Stimulated activated CD4-positive, alpha-beta T cell treated with anti-CD3 and anti-CD28 coated beads, Interleukin-12 subunit alpha, Interleukin-12 subunit beta, amount 100 ng/mL, for 24 hours (primary cell): ENCODE results near the gene SCN7A.
"Not testable (repeated sequence)": the region's sequence is repeated elsewhere in the genome, so short reads cannot be mapped to it uniquely, and the experiment has no call there.

Source experiments
- DNase-seq, 2 experiments: peaks; one replicate each; pipeline ENCODE4 v3.0.0-alpha.2; 2020; ENCODE audit warnings: low read depth in 2 of 2

Gene SCN7A

DNA sequence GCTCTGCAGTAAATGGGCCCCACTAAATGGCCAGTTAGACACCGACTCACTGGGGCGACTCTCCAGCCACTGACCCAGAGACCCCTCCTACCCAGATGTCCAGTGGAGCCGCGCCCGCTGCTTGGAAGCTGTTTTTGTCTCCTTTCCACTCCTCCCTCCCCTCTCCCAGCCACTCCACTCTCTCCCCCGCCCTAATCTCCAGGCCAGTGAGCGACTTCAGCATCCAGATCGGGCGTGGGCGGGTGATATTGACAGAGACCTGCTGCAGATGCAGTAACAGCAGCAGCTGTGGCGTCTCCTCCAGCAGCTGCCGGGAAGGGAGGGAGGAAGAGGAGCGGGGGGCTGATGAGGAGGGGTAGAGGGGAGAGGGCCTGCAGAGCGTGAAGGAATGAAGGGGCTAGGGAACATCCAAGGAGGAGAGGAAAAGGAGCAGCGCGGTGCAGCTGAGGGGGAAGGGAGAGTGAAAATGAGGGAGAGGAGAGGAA is at the start of gene SCN7A:
Gene SCN7A (minus strand): TSS at position 110 of the 485 bp plus-strand sequence. CDS start 16,553 bp downstream, outside the sequence.
- DNase-seq: no peak

DNA sequence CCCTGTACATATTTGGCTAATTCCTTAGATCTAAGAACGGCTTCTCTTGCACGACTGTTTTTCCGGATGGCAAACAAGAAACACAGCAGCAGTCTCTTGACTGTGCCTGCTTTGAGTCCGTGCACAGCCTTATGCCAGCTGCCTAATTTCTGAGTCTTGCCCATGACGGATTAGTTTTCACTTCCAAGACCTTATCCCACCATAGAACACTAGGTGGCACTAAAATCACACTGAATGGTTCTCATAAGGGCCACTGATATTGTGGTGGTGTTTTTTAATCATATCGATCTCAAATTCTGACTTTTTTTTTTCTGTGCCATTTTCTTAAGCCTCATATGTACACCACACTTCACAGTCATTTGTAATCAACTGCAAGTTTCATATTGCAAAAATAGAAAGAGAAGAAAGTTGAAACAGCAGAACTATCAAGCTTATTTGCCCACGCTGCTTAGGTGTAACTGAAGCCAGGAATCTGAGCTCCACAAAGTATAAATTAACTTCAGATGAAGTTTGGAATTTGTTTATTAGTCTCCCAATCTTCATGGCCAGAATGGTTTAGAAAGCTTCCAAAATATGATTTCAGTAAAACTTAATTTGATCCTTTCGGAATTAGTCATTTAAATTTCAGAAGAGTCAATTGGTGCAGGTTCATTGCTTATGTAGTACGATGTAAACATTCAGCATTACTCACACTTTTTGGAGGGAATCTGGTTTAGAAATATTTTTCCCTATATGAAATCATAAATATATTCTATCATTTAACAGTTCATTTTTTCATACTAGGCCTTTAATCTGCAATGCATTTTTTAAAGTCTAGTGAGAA is 45.5 kb upstream of the SCN7A start:
- no peak for DNase-seq

DNA sequence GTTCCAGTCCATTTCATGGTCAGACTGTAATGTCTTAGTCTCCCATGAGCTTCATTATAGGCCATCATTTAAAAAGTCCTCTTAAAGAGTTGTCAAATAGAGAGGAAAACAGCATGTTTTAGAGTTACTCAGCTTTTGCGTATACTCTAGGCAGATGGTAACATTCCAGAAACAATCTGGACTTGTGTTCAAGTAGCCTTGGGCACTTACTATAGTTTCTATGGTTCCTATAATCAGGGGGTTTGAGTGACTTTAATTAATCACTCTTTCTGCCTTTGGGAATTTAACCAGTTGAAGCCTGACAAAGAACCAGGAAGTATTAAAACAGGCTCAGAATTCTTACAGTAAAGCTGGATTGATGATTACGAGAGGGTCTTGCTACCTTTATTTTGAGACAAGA is 42.1 kb upstream of the SCN7A start:
- DNase-seq: no peak

DNA sequence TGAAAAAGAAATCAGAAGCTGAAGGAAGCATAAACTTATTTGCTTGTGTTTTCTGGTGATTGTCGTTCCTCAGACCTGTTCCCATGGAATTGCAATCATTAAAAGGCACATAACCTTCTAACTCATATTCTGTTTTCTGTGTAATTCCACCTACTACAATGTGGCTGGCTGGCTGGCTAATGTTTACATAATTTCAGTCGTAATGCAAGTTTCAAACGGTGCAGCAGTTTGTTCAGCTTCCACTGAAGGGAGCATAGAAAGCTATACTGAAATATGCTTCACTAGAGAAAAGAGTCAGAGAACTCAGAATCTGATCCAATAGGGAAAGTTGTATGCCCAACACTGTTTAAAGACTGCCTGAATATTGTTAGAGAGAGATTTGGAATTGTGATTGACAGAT is 27.1 kb upstream of the SCN7A start:
- no peak for DNase-seq

DNA sequence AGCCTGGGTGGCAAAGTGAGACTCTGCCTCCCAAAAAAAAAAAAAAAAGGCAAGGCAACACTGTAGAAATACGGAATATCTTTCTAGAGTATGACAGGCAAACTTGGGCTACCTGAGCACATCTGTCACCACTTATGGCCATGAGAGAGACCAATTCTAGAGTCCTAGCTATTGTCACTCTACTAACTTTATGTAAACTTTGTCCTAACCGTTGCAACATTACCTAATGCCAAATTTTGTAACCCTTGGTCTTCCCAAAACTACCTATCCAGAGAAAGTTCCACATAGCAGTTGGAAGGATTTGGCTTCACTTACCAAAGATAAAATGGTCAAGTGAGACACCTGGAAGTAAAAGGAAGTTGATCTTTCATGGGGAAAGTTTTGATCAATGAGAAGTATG is 26.6 kb upstream of the SCN7A start:
- no peak for DNase-seq

DNA sequence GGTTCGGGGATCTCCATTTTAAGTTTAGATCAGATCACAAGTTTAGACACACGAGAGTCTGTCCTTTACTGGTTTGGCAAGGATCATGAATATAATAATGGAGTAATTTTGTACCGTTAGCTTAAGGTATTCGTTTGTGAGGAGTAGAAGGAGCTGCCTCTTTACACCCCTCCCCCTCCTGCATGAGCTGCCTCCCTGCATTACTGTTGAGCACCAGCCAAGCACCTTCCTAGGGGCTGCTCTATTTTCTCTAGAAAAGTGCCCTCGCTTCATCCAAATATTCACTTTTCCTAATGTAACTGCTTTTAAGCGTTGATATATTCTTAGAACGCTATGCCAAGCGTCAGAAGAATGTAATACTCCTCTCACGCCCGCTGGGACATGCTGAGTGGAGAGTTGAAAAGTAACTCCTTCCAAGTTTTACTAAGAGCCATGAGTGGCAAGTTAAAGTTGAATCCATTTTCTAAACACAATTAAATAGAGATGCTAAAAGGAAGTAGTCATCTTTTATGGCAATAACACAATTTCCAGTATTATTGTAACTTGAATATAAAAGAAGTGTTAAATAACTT is 25.4 kb upstream of the SCN7A start:
- no peak for DNase-seq

DNA sequence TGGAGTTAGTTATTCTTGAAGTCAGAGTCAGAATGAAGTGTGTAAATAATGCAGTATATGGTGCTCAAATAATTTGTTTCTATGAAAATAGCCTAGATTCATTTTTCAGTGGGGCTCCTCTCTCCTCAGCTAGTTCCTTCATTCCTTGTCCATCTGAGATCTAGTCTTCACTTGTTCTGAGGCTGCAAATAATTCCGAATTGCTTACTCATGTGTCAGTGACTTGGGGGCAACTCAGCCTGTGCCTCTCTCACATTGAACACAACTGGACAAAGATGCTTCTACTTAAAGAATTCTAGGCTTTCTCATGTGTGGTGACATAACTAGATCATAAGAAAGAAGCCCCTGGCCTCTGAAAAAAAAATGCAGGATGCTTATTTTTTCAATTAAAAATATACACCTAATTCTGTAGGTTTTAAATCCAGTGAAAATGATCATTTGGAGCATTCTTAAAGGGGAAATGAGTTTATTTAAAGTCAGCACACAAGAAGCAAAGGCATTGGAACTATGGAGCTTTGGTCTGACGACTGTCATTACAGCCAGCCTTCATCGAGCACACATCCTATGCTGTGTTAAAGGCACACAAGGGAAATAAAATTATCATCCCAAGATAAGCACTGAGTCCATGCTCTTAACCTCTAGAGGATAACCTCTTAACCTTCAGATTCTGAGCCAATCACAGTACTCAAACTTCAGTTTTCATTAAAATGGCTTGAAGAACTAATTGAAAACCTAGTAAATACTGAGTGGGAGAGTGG is 24.8 kb upstream of the SCN7A start:
- no peak for DNase-seq

DNA sequence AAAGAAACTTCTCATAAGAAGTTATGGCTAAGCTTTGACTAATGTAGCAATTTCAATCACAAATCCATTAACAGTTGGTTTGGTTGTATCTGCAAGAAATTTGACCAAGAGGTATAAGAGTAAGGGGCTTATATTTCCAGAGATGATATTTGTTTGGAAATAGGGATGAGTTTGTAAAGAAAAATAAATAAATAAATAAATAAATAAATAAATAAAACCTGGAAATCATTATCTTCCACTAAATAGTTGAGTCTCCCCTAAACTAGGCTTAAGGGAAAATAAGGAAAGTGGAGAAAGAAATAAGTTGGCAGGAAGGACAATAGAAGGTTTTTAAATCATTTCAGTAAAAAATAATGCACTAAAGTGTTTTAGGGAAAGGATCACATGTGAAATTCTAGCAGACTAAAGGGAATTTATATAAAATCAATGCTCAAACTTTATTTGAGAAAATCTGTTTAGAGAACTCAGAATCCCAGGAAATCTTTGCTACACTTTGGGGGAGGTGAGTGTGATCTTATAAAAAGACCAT is 23.5 kb upstream of the SCN7A start:
- DNase-seq: no peak

DNA sequence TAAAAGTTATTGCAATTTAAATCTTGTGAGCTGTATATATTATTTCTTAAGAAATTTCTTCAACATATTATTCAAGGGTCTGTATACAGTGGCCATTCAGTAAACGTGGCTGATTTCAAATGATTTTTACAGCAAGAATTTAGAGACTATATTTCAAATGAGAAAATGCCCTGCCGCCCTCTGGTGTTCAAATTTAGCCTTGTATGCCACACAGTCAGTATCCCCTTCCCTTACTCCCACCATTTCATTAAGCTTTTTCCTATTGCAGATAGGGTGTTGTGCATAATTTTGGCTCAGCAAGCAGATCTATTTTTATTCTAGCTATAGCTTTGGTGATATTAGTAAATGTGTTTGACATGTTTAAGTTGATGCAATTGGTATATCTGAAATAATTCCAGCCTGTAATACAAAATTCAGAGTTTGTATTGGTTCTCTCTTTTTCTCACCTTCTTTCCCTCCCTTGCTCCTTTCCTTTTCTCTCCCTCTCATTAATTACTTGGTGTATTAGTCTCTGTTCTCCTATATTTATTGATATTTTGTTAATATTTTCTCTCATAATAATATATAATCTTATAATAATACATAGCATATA is 22.8 kb upstream of the SCN7A start:
- DNase-seq: no peak

DNA sequence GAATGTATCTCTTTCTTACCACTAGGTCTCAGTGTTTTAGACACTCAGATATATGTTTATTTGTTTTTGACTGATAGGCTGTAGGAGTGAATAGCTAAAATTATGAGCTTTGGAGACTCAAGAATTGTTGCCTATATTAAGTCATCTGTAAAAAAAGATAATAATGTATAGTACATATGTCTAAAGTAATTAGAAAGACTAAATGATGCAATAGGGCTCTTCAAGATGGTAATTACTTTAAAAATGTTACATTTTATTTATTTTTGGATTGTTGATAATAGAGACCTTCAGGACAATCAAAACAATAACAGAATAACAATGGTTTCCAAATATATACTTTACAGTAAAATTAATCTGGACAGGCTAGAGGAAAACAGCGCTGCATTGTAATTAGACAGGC is 19.9 kb upstream of the SCN7A start:
- DNase-seq: no peak

DNA sequence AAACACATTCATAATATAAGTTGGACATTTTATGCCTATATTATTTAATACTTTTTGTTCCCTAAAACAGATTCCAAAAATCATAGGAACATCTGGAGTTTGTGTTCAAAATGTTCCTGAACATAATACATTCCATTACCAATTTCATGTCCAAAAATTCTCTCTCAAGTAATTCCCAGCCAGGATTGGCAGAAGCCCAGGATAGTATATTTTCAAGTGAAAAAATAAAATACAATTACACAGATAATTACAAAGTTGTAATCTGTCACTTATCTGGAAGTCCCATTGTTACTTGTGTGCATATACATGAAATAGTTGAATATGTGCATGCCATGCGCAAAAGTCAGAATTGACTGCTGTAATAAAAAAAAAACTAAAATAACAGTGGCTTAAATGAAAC is 5.2 kb upstream of the SCN7A start:
- no peak for DNase-seq

DNA sequence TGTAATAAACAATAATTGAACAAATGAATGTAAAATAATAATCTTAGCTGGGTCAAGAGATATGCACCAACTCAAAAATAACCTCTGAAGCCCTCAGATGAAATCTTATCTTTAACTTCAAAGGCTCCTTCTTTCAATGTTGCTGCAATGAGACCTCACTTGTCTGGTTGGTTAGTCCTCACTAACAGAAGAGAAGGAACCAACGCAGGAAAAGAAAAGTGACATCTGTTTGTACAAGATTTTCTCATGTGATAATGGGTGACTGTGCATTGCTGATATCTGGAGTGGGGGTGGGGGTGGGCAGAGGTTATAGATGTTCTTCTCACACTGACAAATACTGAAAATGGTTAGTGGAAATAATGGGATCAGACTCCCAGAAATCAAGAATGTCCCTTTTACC is 2.6 kb downstream of the SCN7A start:
- DNase-seq: no peak

DNA sequence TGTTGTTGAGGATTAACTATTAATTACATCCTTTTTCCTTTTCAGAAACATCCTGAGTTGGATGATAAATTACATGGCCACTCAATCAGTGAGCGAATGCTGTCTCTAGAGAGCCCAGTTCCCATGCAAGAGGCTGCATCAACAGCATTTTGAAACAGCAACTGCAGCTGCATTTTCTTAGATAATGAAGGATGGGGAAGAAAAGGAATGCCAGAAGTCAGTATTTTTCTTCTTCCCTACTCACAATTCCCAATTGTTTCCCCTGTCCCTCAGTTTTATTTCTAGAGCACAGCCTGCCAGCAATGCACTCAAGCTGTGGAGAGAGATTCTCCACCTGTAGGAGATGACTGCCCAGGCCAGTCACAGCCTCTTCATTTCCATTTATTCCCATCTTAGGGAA is 6.9 kb downstream of the SCN7A start:
- DNase-seq: no peak

DNA sequence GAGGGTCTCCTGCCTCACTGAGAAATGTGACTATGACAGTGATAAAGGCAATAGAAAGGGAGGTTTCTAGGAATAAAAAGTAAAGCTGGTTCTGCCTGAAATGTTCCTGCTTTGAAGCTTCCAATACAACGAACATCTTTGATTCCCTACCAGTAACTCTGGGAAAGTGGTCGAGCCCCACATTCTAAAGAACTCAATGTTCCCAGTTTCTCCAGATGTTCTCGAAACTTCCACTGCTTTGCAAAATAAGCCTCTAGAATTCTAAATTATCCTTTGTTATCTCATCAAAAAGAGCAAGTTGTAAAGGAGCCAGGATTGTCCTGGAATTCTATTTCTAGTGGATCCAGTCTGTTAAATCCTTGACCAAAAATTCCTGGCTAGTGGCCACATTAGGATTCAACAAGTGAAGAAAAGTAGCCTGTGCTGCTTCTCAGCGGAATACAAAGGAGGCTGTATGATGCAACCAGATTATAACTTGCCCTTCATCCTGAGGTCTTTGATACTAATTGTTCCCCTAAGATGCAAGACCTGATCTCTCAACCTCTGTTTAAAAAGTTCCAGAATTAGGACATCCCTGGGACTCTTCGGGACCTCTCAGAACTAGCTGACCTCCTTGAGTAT is 8.4 kb downstream of the SCN7A start:
- DNase-seq: no peak

DNA sequence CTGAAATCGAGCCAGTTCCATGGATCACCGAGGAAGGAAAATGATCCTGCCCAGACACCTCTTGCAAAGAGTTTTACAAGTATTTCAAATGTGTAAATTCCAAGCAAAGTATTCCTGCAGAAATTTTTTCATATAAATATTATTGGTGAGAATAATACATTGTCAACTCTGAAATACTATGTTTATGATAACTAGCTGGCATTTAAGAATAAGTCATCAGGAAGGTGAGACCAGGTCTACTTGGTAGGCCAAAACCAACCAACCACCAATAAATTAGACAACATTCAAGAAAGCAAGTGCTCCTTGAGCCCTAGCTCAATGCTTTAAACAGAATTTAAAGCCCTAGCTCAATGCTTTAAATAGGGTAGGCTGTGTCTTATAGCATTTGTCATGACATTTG is 21.7 kb downstream of the SCN7A start:
- no peak for DNase-seq

DNA sequence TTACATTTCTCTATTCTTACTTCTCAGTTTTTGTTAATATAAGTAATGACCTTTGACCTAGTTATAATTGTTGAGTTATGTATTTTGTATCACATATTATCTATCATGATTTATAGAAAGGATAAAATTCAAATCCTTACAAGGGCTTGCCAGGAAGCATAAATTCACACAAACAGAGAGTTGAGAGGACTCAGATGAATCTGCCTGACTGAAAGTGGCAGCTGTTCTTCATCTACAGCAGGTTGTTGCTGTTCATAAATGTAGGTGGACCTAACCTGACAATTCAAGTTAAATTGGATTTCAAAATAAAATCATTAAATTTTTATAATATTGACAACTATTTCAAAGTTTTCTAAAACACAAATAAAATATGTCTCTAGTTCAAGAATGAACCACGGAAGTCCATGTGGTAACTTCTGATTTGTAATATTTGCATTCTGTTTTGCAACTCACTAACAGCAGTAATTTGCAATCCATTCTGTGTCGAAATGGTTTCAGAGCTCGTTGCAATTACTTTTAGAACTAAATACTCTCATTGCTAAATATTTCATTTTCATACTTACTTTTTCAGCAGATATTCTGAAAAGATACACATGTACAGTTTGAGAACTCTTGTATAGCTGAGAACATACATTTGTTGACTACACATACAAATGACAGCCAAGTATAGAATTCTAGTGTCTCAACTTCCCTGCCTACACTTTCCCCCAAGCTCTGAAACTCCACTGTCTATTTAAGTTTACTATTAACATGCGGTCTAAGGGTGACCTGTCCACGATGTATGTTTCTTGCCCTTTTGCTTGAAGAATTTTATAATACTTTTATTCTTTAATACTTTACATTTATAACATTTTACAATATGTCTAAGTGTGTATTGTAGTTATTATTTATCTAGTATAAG is 25.7 kb downstream of the SCN7A start:
- no peak for DNase-seq

DNA sequence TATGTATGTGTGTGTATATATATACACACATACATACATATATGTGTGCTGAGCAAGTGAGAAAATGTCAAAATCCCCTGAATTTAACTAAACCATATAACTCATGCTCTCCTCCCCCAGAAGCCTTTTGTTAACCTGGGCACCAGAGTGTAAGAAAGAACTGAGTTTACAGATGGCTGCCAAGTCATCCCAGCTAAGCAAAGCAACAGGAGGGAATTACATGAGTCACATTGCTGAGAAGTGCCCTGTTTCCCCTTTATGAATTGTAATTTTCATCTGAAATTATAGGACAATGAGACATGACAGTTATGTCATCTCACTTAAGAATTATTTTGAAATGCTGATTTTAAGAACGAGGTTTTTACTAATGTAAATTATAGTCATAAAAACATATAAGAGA is 29.9 kb downstream of the SCN7A start:
- DNase-seq: no peak

DNA sequence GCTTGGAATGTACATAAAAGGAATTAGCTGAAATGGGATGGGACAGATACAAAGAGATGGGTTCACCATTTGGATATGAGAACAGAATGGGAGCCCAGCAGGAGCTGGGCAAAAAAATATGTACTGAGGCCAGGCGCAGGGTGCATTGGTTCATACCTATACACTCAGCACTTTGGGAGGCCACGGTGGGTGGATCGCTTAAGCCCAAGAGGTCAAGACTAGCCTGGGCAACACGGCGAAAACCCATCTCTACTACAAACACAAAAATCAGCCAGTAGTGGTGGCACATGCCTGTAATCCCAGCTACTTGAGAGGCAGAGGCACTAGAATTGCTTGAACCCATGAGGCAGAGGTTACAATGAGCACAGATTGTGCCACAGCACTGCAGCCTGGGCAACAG is 30.4 kb downstream of the SCN7A start:
- no peak for DNase-seq

DNA sequence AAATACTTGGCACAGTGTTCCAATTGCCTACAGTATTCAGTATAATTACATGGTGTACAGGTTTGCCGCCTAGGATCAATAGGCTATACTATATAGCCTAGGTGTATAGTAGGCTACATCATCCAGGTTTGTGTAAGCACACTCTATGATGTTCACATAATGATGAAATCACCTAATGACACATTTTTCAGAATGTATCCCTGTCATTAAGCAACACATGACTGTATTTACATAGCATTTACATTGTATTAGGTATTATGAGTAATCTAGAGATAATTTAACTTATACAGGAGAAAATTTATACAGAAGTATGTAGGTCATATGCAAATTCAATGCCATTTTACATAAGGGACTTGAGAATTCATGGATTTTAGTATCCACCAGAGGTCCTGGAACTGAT is 35.4 kb downstream of the SCN7A start:
- no peak for DNase-seq

DNA sequence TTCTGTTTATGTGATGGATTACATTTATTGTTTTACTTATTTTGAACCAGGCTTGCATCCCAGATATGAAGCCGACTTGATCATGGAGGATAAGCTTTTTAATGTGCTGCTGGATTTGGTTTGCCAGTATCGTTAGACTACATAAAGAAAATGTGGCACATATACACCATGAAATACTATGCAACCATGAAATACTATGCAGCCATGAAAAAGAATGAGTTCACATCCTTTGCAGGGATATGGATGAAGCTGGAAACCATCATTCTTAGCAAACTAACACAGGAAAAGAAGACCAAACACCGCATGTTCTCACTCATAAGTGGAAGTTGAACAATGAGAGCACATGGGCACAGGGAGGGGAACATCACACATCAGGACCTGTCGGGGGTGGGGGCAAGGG is 38.2 kb downstream of the SCN7A start:
- DNase-seq: not testable (repeated sequence)
